Common myeloid progenitor, CD34-positive (primary cell): Measurements from ENCODE around the gene LY6G5B.
A peak's percentile ranks its signal among the peaks of the same experiment; 100 is the strongest.

Source experiments
- CTCF ChIA-PET: fragments of 350-600 bp; sonication (Branson Sonifier 250); formaldehyde crosslinking; loops from one replicate; lab custom pipeline; 2021; ENCODE audit warnings: antibody characterized with exemption; lab: Charles Lee
- POLR2A ChIA-PET: fragments of 350-600 bp; sonication (Branson Sonifier 250); formaldehyde crosslinking; loops from one replicate; lab custom pipeline; 2021; ENCODE audit warnings: antibody characterized with exemption; lab: Charles Lee
- DNase-seq, 3 donors: peaks; one replicate each; pipeline versions ENCODE4 v3.0.0 to v3.0.0-alpha.2; 2013
- H3K27ac ChIP-seq, 2 experiments: 1 replicate in 1 of 2; 2 replicates in 1 of 2; pipeline ENCODE4 v1.7.0; 2013; ENCODE audit warnings: inconsistent platforms in 2 of 2, low read length in 2 of 2, mild to moderate bottlenecking in 2 of 2, low read depth in 1 of 2, moderate library complexity in 1 of 2; ENCODE audit not compliant: severe bottlenecking in 2 of 2, insufficient read depth in 1 of 2, poor library complexity in 1 of 2
- H3K27me3 ChIP-seq, 5 experiments: replicated peaks in 2 of 5; 1 replicate in 3 of 5; 2 replicates in 2 of 5; pipeline versions ENCODE4 v1.6.1 to v1.7.0; 2013; ENCODE audit warnings: low read length in 4 of 5, mild to moderate bottlenecking in 2 of 5, moderate library complexity in 2 of 5, inconsistent platforms in 1 of 5; ENCODE audit not compliant: insufficient read depth in 5 of 5, control insufficient read depth in 4 of 5
- H3K36me3 ChIP-seq, 4 experiments: 1 replicate in 2 of 4; 2 replicates in 2 of 4; pipeline versions ENCODE4 v1.6.1 to v1.7.0; 2013; ENCODE audit warnings: low read length in 3 of 4, control low read depth in 1 of 4, mild to moderate bottlenecking in 1 of 4; ENCODE audit not compliant: control insufficient read depth in 4 of 4, insufficient read depth in 4 of 4
- H3K4me1 ChIP-seq, 4 experiments: 1 replicate in 3 of 4; 2 replicates in 1 of 4; pipeline versions ENCODE4 v1.6.1 to v1.7.1; 2013; ENCODE audit warnings: low read length in 3 of 4, mild to moderate bottlenecking in 3 of 4, control low read depth in 1 of 4, inconsistent platforms in 1 of 4, moderate library complexity in 1 of 4; ENCODE audit not compliant: control insufficient read depth in 4 of 4, insufficient read depth in 4 of 4; ENCODE audit errors: control extremely low read depth in 1 of 4
- H3K4me3 ChIP-seq, 7 experiments: 1 replicate in 4 of 7; 2 replicates in 3 of 7; pipeline versions ENCODE4 v1.5.1 to v1.7.0; 2013; ENCODE audit warnings: mild to moderate bottlenecking in 7 of 7, low read length in 6 of 7, moderate library complexity in 6 of 7, inconsistent platforms in 2 of 7, low read depth in 2 of 7, control low read depth in 1 of 7; ENCODE audit not compliant: insufficient read depth in 4 of 7, control insufficient read depth in 1 of 7; ENCODE audit errors: extremely low read depth in 1 of 7
- H3K9me3 ChIP-seq, 5 experiments: 1 replicate in 4 of 5; 2 replicates in 1 of 5; pipeline versions ENCODE4 v1.6.1 to v1.7.1; 2013; ENCODE audit warnings: low read length in 4 of 5, mild to moderate bottlenecking in 2 of 5, inconsistent platforms in 1 of 5, low read depth in 1 of 5, moderate library complexity in 1 of 5; ENCODE audit not compliant: control insufficient read depth in 4 of 5, insufficient read depth in 2 of 5; ENCODE audit errors: control extremely low read depth in 1 of 5
- WGBS: methylation state at CpG from one replicate; pipeline ENCODE4 v1.1.5; 2013; ENCODE audit not compliant: insufficient coverage; 5-methylcytosine and 5-hydroxymethylcytosine counted together

LY6G5B gene

DNA sequence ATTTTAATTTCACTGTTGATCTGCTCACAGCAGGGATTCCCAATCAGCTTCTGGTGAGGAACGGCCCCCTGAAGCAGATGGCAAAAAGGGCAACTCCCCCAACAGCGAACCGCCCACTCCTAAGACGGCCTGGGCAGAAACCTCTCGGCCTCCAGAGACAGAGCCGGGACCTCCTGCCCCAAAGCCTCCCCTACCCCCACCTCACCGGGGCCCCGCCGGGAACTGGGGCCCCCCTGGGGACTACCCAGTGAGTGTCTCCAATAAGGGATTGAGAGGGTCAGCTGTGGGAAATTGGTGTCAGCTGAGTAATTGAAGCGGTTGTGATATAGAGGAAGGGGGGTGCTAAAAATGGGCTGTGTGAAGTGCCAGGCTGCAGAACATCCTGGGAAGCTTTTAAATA is 42.8 kb upstream of the LY6G5B start:
- Histone ChIP-seq H3K27ac (peak overlapping the region in 1 of 2 experiments; percentile 12), H3K27me3 (no peaks in the 10 kb centered on the region), H3K4me1 (peaks cover 6 to 8% (median 7%) of the 10 kb centered on the region in 4 experiments), H3K36me3 (peaks cover 31 to 96% (median 79%) of the 10 kb centered on the region in 4 experiments), H3K4me3 (no peak overlapping the region), H3K9me3 (no peaks in the 10 kb centered on the region)
- DNase-seq = no peak
- 100% methylated on average over 2 of the region's 10 CpGs for WGBS
- ChIA-PET POLR2A (no interaction called here), CTCF (interaction anchor here (1.0 to 2.3 kb wide), 5 partner anchors 8 to 78 kb away, joined by 3 to 5 read pairs (median 4); no protein-coding TSS in a partner anchor)

DNA sequence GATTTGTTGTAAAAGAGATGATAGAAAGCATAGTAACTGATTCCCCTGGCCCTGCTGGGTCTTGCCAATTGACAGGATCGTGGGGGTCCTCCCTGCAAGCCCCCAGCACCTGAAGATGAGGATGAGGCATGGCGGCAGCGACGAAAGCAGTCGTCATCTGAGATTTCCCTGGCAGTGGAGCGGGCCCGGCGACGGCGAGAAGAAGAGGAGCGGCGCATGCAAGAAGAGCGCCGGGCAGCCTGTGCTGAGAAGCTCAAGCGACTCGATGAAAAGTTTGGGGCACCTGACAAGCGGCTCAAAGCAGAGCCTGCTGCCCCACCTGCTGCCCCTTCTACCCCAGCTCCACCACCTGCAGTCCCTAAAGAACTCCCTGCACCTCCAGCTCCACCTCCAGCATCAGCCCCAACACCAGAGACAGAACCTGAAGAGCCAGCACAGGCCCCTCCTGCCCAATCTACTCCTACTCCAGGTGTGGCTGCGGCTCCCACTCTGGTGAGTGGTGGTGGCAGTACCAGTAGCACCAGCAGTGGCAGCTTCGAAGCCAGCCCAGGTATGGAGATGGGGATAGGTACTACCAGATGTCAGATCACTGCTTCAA is 42.0 kb upstream of the LY6G5B start:
- Histone ChIP-seq H3K9me3 (no peaks in the 10 kb centered on the region), H3K36me3 (peaks cover 32 to 98% (median 83%) of the 10 kb centered on the region in 4 experiments), H3K27me3 (no peaks in the 10 kb centered on the region), H3K27ac (no peak overlapping the region), H3K4me3 (no peak overlapping the region), H3K4me1 (peaks cover 0 to under 1% (median 0%) of the 10 kb centered on the region in 4 experiments)
- ChIA-PET CTCF (interaction anchor here (1.0 to 2.3 kb wide), 4 partner anchors 11 to 102 kb away, joined by 3 to 5 read pairs (median 4); no protein-coding TSS in a partner anchor), POLR2A (interaction anchor here (1.8 kb wide), 1 partner anchor 24 kb away, joined by 6 read pairs; the partner anchor contains the start of gene BAG6)
- 96% methylated on average over 18 of the region's 19 CpGs for WGBS
- DNase-seq = no peak

DNA sequence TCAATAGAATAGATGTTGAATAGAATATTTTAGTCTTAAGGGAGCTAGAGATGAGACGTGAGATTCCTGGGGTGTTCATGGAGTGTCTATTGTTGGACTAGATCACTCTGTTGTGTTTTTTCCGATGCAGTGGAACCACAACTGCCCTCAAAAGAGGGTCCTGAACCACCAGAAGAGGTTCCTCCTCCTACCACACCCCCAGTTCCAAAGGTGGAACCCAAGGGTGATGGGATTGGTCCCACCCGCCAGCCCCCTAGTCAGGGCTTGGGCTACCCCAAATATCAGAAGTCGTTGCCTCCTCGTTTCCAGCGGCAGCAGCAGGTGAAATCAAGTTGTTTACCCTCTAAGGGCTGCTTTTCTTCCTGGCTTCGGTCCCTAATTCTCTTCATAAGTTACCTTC is 40.8 kb upstream of the LY6G5B start:
- Histone ChIP-seq H3K4me1 (no peaks in the 10 kb centered on the region), H3K4me3 (no peak overlapping the region), H3K9me3 (no peaks in the 10 kb centered on the region), H3K36me3 (peaks cover 32 to 99% (median 86%) of the 10 kb centered on the region in 4 experiments), H3K27me3 (no peaks in the 10 kb centered on the region), H3K27ac (peak overlapping the region in 1 of 2 experiments; percentile 29)
- WGBS = 95% methylated on average over 6 of the region's 7 CpGs
- DNase-seq = no peak
- ChIA-PET POLR2A (interaction anchor here (1.8 kb wide), 1 partner anchor 23 kb away, joined by 6 read pairs; the partner anchor contains the start of gene BAG6), CTCF (no interaction called here)

DNA sequence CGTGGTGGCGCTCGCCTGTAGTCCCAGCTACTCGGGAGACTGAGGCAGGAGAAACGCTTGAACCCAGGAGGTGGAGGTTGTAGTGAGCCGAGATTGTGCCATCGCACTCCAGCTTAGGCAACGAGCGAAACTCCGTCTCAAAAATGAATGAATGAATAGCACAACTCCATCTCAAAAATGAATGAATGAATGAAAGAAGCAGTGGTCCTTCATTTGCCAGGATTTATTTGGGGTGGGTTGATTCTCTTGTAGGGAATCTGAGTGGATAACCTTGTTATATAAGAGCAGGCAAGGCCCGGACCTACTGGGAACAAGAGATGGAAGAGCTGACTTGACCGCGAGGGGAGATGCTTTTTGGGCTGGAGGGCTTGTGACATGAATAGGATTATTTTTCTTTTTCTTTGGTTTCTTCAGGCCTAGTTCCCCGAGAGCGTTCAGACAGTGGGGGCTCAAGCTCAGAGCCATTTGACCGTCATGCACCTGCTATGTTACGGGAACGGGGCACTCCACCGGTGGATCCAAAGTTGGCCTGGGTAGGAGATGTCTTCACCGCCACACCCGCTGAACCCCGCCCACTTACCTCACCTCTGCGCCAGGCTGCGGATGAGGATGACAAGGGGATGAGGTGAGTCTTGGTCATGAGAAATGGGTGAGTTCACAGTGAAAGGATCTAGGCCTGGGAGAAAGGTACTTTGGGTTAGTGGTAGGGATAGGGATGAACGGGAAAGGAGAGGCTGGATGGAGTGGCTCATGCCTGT is 39.4 kb upstream of the LY6G5B start:
- Histone ChIP-seq H3K36me3 (peaks cover 34 to 100% (median 86%) of the 10 kb centered on the region in 4 experiments), H3K4me3 (no peak overlapping the region), H3K4me1 (no peaks in the 10 kb centered on the region), H3K27ac (no peak overlapping the region), H3K27me3 (no peaks in the 10 kb centered on the region), H3K9me3 (no peaks in the 10 kb centered on the region)
- 96% methylated on average over 13 of the region's 25 CpGs for WGBS
- ChIA-PET POLR2A (interaction anchor here (0.6 kb wide), 1 partner anchor 234 kb away, joined by 4 read pairs; no protein-coding TSS in a partner anchor), CTCF (interaction anchor here (0.6 kb wide), 1 partner anchor 79 kb away, joined by 3 read pairs; no protein-coding TSS in a partner anchor)
- DNase-seq = no peak

DNA sequence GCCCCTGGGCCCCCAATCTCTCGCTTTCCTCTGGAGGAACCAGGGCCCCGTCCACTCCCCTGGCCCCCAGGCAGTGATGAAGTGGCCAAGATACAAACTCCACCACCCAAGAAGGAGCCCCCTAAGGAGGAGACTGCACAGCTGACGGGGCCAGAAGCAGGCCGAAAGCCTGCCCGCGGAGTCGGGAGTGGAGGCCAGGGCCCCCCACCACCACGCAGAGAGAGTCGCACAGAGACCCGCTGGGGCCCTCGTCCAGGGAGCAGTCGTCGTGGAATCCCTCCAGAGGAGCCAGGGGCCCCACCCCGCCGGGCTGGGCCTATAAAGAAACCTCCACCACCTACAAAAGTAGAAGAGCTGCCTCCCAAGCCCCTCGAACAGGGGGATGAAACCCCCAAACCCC is 38.6 kb upstream of the LY6G5B start:
- Histone ChIP-seq H3K9me3 (no peaks in the 10 kb centered on the region), H3K36me3 (peaks cover 32 to 100% (median 87%) of the 10 kb centered on the region in 4 experiments), H3K4me1 (no peaks in the 10 kb centered on the region), H3K4me3 (no peak overlapping the region), H3K27me3 (no peaks in the 10 kb centered on the region), H3K27ac (no peak overlapping the region)
- DNase-seq = no peak
- 100% methylated on average over 9 of the region's 16 CpGs for WGBS
- POLR2A ChIA-PET = no interaction called here
- CTCF ChIA-PET = no interaction called here

DNA sequence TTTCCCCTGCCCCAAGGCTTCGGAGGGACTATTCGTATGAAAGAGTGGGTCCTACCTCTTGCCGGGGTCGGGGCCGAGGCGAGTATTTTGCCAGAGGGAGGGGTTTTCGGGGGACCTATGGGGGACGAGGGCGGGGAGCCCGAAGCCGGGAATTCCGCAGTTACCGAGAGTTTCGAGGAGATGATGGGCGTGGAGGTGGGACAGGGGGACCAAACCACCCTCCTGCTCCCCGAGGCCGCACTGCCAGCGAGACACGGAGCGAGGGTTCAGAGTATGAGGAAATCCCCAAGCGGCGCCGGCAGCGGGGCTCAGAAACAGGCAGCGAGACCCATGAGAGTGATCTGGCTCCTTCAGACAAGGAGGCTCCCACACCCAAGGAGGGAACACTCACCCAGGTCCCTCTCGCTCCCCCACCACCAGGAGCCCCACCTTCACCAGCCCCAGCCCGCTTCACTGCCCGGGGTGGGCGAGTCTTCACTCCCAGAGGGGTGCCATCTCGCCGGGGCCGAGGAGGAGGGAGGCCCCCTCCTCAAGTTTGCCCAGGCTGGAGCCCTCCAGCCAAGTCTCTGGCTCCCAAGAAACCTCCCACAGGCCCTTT is 38.0 kb upstream of the LY6G5B start:
- H3K9me3 ChIP-seq = no peaks in the 10 kb centered on the region
- 93% methylated on average over 32 of the region's 32 CpGs for WGBS
- H3K4me3 ChIP-seq = no peak overlapping the region
- DNase-seq = no peak
- ChIA-PET CTCF (no interaction called here), POLR2A (no interaction called here)
- no peaks in the 10 kb centered on the region for H3K4me1 ChIP-seq
- H3K27ac ChIP-seq = no peak overlapping the region
- no peaks in the 10 kb centered on the region for H3K27me3 ChIP-seq
- peaks cover 33 to 100% (median 87%) of the 10 kb centered on the region in 4 experiments for H3K36me3 ChIP-seq
